ENCODE measurements around the gene CEP162.
"Not testable (repeated sequence)": the region's sequence is repeated elsewhere in the genome, so short reads cannot be mapped to it uniquely, and the experiment has no call there.

CEP162 gene

DNA sequence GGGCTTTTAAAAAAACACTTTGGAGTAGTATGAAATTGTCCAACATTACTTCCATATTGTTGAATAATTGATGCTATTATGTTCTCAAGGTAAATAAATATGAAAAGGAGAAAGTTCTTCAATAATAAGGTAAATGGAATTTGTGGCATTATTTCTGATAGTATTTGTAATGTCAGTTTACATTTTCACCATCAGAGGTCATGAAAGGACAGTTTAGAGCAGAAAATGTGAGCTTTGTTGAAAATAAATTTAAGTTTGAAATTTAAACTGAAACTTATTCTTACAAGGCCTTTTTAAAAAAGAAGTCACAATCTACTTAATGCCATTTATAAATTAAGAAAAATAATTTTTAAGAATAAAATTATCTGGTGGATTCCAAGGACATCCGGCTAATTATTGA lies 15.8 kb upstream of the CEP162 start:
- no peak for FAIRE-seq

GRCh38 chr6:84242265-84242664 lies 14.8 kb upstream of the CEP162 start:
- FAIRE-seq (no peak), DNase-seq (ENCODE audit: extremely low spot score, insufficient read length, low read depth) (no peak)

More for the DNA sequence above, 15.8 kb upstream of the CEP162 start:
- DNase-seq (ENCODE audit: extremely low spot score, insufficient read length, low read depth): no peak

- DNase-seq (ENCODE audit: extremely low spot score, insufficient read length, low read depth) (no peak), FAIRE-seq (no peak)
These were observed 728 bp upstream of the CEP162 start for GRCh38 chr6:84228198-84228543.

DNA sequence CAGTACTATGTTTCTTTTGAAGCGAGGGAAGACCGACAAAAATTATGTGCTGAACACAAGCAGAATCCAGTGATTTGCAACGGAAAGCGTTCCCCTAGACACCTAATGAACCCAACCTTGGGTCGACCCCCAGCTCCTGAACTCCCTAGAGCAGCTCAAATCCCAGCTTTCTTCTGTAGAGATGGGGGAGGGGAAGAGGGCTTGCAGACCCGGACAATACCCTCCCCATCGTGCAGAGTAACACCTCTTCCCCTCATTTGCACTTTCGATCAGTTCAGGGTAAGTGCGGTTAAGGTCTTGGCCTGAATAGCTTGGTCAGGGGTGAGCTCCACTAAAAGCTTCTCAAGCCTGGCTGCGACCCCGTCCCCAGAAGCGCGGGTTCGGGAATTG lies 404 bp downstream of the CEP162 start:
- DNase-seq (ENCODE audit: extremely low spot score, insufficient read length, low read depth) (no peak), FAIRE-seq (no peak)

GRCh38 chr6:84224251-84224650 lies 3.2 kb downstream of the CEP162 start:
- FAIRE-seq (no peak), DNase-seq (ENCODE audit: extremely low spot score, insufficient read length, low read depth) (no peak)

DNA sequence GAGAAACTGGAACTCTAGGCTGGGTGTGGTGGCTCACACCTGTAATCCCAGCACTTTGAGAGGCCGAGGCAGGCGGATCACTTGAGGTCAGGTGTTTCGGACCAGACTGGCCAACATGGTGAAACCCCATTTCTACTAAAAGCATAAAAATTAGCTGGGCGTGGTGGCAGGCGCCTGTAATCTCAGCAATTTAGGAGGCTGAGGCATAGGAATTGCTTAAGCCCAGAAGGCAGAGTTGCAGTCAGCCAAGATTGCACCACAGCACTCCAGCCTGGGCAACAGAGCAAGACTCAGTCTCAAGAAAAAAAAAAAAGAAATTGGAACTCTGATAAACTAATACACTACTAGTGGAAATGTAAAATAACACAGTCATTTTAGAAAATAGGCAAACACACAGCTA lies 3.8 kb downstream of the CEP162 start:
- FAIRE-seq; DNase-seq (ENCODE audit: extremely low spot score, insufficient read length, low read depth): not testable (repeated sequence)

GRCh38 chr6:84222426-84222825 lies 5.0 kb downstream of the CEP162 start:
- FAIRE-seq (peak; percentile 45), DNase-seq (ENCODE audit: extremely low spot score, insufficient read length, low read depth) (no peak)

DNA sequence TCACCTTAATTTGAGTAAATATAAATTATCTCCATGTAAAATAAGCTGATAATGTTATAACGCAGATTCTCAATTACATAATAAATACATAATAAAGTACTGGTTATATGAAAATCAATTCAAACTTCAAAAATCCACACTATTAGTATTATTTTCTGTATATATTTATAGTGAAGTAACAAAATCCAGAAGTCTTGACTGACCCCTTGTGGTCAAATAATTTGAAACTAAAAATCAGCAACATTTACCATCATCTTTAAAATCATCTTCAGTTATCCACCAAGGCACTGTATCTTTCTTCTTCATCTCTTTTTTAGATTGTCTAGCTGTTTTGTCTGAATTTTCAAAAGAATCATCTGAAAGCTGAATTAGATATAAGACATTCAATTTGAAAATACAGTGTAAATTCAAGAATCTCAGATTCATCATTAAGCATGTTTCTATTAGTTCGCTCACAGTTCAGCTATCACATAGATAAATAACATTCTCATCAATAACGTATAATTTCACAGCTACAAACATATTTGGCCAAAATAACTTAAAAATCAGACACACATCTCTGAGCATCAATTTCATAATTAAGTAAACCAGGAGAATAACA lies 6.5 kb downstream of the CEP162 start:
- DNase-seq (ENCODE audit: extremely low spot score, insufficient read length, low read depth) (no peak), FAIRE-seq (no peak)

- DNase-seq (ENCODE audit: extremely low spot score, insufficient read length, low read depth) (no peak), FAIRE-seq (no peak)
These were observed 9.4 kb downstream of the CEP162 start for GRCh38 chr6:84218091-84218490.

DNA sequence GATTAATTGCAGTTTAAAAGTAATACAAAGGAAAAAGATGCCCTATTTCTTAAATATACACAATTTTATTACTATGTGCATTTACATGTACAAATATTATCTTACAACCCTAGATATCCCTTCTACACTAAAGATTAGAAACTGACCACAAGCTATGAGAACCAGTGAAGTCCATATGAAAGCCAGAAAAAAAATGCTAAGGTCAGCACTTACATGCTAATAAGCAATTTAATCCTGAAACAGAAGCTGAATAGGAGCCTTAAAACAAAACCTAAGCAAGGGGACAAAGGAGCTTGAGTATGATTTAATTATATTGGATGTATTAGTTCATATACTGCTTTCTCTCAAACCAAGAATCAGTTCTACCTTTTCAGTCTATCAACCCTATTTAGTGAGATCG lies 14.2 kb downstream of the CEP162 start:
- FAIRE-seq: no peak
- no peak for DNase-seq (ENCODE audit: extremely low spot score, insufficient read length, low read depth)

- DNase-seq (ENCODE audit: extremely low spot score, insufficient read length, low read depth) (no peak), FAIRE-seq (no peak)
These were observed 23.4 kb downstream of the CEP162 start for GRCh38 chr6:84204011-84204410.

DNA sequence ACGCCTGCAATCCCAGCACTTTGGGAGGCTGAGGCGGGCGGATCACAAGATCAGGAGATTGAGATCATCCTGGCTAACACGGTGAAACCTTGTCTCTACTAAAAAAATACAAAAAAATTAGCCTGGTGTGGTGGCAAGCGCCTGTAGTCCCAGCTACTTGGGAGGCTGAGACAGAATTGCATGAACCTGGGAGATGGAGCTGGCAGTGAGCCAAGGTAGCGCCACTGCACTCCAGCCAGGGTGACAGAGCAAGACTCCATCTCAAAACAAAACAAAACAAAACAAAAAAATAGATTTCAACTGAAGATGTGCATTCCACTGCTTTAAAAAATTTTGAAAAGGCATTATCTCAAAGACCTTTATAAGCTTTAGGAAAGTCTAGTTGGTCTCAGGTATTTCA lies 27.5 kb downstream of the CEP162 start:
- DNase-seq (ENCODE audit: extremely low spot score, insufficient read length, low read depth); FAIRE-seq: not testable (repeated sequence)

- FAIRE-seq: no peak
- no peak for DNase-seq (ENCODE audit: extremely low spot score, insufficient read length, low read depth)
These were observed 29.7 kb downstream of the CEP162 start for GRCh38 chr6:84197708-84198107.

DNA sequence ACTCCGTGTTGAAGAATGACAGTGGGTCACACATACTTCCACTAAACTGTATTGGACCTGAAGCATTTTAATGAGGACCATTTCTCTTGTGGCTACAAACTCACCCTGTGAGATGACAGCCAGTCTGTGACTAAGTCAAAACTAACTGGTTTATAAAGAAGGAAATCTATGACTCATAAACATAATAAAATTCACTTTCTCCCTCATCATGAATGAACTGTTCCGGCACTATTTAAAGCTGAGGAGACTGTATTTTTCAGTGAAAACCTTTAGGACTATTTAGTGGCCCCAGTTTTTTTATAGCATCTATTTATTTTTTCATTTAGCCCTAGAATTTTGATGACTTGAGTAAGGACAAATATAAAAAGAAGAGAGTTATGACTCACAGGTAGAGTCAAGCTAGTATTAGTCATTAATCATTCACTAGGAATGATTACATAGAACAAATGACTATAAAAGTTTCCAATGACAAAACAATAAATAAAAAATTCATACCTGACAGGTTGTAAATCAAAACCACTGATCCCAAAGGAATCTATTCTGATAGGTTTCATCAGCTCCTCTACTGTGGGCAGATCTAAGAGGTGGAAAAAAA lies 34.2 kb downstream of the CEP162 start:
- DNase-seq (ENCODE audit: extremely low spot score, insufficient read length, low read depth) (no peak), FAIRE-seq (no peak)

DNA sequence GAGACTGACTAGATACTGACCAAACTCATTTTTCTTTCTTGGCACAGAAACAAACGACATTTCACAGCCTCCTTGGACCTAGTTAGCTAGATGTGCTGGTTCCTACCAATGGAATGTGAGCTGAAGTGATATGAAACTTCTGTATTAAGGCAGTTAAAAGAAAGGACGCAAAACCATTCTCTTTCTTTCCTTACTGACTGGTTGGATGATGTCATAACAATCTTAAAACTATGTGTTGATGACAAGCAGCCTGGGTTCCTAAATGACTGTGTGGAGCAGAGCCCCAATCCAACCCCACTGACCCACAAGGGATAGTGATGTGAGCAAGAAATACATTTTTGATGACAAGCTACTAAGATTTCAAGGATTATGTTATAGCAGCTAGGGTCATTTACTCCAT lies 35.6 kb downstream of the CEP162 start:
- no peak for DNase-seq (ENCODE audit: extremely low spot score, insufficient read length, low read depth)
- FAIRE-seq: no peak

DNA sequence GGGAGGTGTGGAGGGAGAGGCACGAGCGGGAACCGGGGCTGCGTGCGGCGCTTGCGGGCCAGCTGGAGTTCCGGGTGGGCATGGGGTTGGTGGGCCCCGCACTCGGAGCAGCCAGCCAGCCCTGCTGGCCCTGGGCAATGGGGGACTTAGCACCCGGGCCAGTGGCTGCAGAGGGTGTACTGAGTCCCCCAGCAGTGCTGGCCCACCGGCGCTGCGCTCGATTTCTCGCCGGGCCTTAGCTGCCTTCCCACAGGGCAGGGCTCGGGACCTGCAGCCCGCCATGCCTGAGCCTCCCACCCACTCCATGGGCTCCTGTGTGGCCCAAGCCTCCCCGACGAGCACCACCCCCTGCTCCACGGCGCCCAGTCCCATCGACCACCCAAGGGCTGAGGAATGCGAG lies 38.1 kb downstream of the CEP162 start:
- DNase-seq (ENCODE audit: extremely low spot score, insufficient read length, low read depth); FAIRE-seq: not testable (repeated sequence)

- no peak for FAIRE-seq
- no peak for DNase-seq (ENCODE audit: extremely low spot score, insufficient read length, low read depth)
These were observed 44.0 kb downstream of the CEP162 start for GRCh38 chr6:84183430-84183829.

- DNase-seq (ENCODE audit: extremely low spot score, insufficient read length, low read depth) (no peak), FAIRE-seq (no peak)
These were observed 45.4 kb downstream of the CEP162 start for GRCh38 chr6:84182001-84182400.

GRCh38 chr6:84177241-84177640 lies 50.2 kb downstream of the CEP162 start:
- no peak for FAIRE-seq

GRCh38 chr6:84172574-84172973 lies 54.9 kb downstream of the CEP162 start:
- DNase-seq (ENCODE audit: extremely low spot score, insufficient read length, low read depth) (no peak), FAIRE-seq (no peak)

More at GRCh38 chr6:84177241-84177640, 50.2 kb downstream of the CEP162 start:
- no peak for DNase-seq (ENCODE audit: extremely low spot score, insufficient read length, low read depth)

DNA sequence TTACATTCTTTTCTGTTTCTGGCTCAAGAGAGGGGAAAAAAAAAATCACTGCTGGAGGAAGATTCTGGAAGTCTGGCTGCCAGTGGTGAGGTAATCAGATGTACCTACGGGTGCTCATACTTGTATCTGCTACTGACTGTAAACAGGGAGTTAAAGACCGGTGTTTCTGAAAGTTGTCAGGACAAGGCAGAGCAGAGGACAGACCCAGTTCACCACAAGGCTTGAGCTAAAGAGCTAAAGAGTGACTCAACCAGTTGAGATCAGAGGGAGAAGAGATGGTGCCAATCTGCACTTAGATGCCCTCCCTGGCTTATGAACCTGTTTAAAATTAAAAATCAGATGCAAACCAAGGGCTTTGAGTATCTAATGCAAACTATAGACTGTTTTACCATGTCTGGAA lies 55.4 kb downstream of the CEP162 start:
- DNase-seq (ENCODE audit: extremely low spot score, insufficient read length, low read depth) (no peak), FAIRE-seq (no peak)

- no peak for FAIRE-seq
- DNase-seq (ENCODE audit: extremely low spot score, insufficient read length, low read depth): no peak
These were observed 60.0 kb downstream of the CEP162 start for GRCh38 chr6:84167457-84167856.
